HCT116 (cell line): ENCODE data around the gene ADGRE1. TPM values are rescaled to one million over a fixed set of nuclear protein-coding genes. Genes with fewer than 3 reads are reported as not detected.

ENCODE experiments used
- ATAC-seq: fragments of 200-7000 bp; cut with Tn5 transposase; 2 replicates; pipeline ENCODE4 v1.9.1; 2020; ENCODE audit warnings: mild to moderate bottlenecking, moderate library complexity
- BruUV-seq: library from RNA; stranded (reverse); fragments of 400-500 nt; replicated peaks from 2 replicates; lab custom pipeline; 2021; lab: Mats Ljungman, UMichigan
- CTCF ChIA-PET: fragments of 300-600 bp; sonication (Branson Sonifier 250); formaldehyde crosslinking; loops from one replicate; lab custom pipeline; 2021; ENCODE audit warnings: antibody characterized with exemption; lab: Charles Lee
- POLR2A ChIA-PET: fragments of 300-600, 350-600 bp; sonication (Branson Sonifier 250); formaldehyde crosslinking; loops from one replicate; lab custom pipeline; 2021; ENCODE audit warnings: antibody characterized with exemption; lab: Charles Lee
- RAD21 ChIA-PET, 2 experiments: fragments of 300-600 bp; sonication (Branson Sonifier 250); formaldehyde crosslinking; loops; one replicate each; lab custom pipeline; 2023; ENCODE audit warnings: low total read pairs in 2 of 2; ENCODE audit not compliant: uncharacterized antibody in 2 of 2, unreplicated experiment in 2 of 2, low non-redundant PET in 1 of 2; lab: Charles Lee
- DNase-seq: peaks from one replicate; pipeline ENCODE4 v3.0.0-alpha.2; 2010; ENCODE audit warnings: low read depth, low spot score
- H2AFZ ChIP-seq: fragments of 200-600 bp; shearing (Covaris generic), sonication (generic); 2 replicates; pipeline ENCODE4 v1.6.1; 2017; ENCODE audit warnings: low read depth, mixed run types, mixed read lengths, antibody characterized with exemption, low read length; ENCODE audit not compliant: poor library complexity, severe bottlenecking
- H3K27ac ChIP-seq: 2 replicates; pipeline ENCODE4 v1.5.1; 2012; ENCODE audit warnings: low read depth, low read length
- H3K27me3 ChIP-seq: fragments of 200-600 bp; sonication (generic); 2 replicates; pipeline ENCODE4 v1.6.1; 2016; ENCODE audit warnings: mixed run types, low read length, mixed read lengths; ENCODE audit not compliant: insufficient read depth
- H3K36me3 ChIP-seq, 2 experiments: fragments of 200-500 bp in 1 of 2; fragments of 200-600 bp in 1 of 2; sonication (Bioruptor generic) in 1 of 2; sonication (generic) in 1 of 2; 2 replicates each; pipeline versions ENCODE4 v1.5.1 to v1.6.1; 2014 to 2016; ENCODE audit warnings: low read length in 2 of 2, inconsistent platforms in 1 of 2, mixed read lengths in 1 of 2, mixed run types in 1 of 2; ENCODE audit not compliant: insufficient read depth in 2 of 2, control insufficient read depth in 1 of 2
- H3K4me1 ChIP-seq, 2 experiments: fragments of 200-600 bp in 1 of 2; sonication (generic) in 1 of 2; 2 replicates each; pipeline versions ENCODE4 v1.5.1 to v1.6.1; 2012 to 2017; ENCODE audit warnings: low read length in 2 of 2, inconsistent platforms in 1 of 2, mild to moderate bottlenecking in 1 of 2, mixed read lengths in 1 of 2, mixed run types in 1 of 2, moderate library complexity in 1 of 2; ENCODE audit not compliant: insufficient read depth in 2 of 2, control insufficient read depth in 1 of 2
- H3K4me2 ChIP-seq: fragments of 200-600 bp; sonication (generic); 2 replicates; pipeline ENCODE4 v1.6.1; 2017; ENCODE audit warnings: mixed run types, low read length, mixed read lengths
- H3K4me3 ChIP-seq, 2 experiments: fragments of 200-600 bp in 1 of 2; sonication (generic) in 1 of 2; replicated peaks in 1 of 2; 2 replicates each; pipeline ENCODE4 v1.5.1; 2011 to 2016; ENCODE audit warnings: low read length in 2 of 2, control low read depth in 1 of 2, low read depth in 1 of 2, mild to moderate bottlenecking in 1 of 2, mixed read lengths in 1 of 2, mixed run types in 1 of 2
- H3K79me2 ChIP-seq: fragments of 200-600 bp; sonication (generic); 2 replicates; pipeline ENCODE4 v1.6.1; 2017; ENCODE audit warnings: mild to moderate bottlenecking, mixed run types, low read length, moderate library complexity, mixed read lengths; ENCODE audit not compliant: insufficient read depth
- H3K9ac ChIP-seq: fragments of 200-600 bp; sonication (generic); 2 replicates; pipeline ENCODE4 v1.6.1; 2016; ENCODE audit warnings: low read length, mixed read lengths
- H3K9me2 ChIP-seq: fragments of 200-600 bp; sonication (generic), shearing (Covaris generic); 2 replicates; pipeline ENCODE4 v1.6.1; 2017; ENCODE audit warnings: mixed run types, mild to moderate bottlenecking, moderate library complexity; ENCODE audit not compliant: insufficient read depth
- H3K9me3 ChIP-seq, 2 experiments: fragments of 200-500 bp in 1 of 2; fragments of 200-600 bp in 1 of 2; sonication (Bioruptor generic) in 1 of 2; sonication (generic) in 1 of 2; 2 replicates each; pipeline ENCODE4 v1.6.1; 2014 to 2017; ENCODE audit warnings: low read length in 2 of 2, mixed read lengths in 2 of 2, inconsistent platforms in 1 of 2, low read depth in 1 of 2, mild to moderate bottlenecking in 1 of 2, mixed run types in 1 of 2, moderate library complexity in 1 of 2; ENCODE audit not compliant: control insufficient read depth in 1 of 2, insufficient read depth in 1 of 2
- H4K20me1 ChIP-seq: fragments of 200-600 bp; sonication (generic), shearing (Covaris generic); 2 replicates; pipeline ENCODE4 v1.6.1; 2017; ENCODE audit warnings: mixed run types, mild to moderate bottlenecking, moderate library complexity; ENCODE audit not compliant: insufficient read depth
- EGR1 ChIP-seq: IDR thresholded peaks from 2 replicates; pipeline ENCODE4 v1.6.1; 2012; ENCODE audit warnings: low read depth
- FOSL1 ChIP-seq: IDR thresholded peaks from 2 replicates; pipeline ENCODE4 v1.6.1; 2012; ENCODE audit warnings: low read depth
- JUND ChIP-seq: IDR thresholded peaks from 2 replicates; pipeline ENCODE4 v1.6.1; 2012
- POLR2A ChIP-seq: IDR thresholded peaks from 2 replicates; pipeline ENCODE4 v1.7.0; 2011; ENCODE audit warnings: borderline replicate concordance; ENCODE audit not compliant: insufficient read depth, insufficient read length; ENCODE audit errors: extremely low read depth
- RAD21 ChIP-seq: IDR thresholded peaks from 2 replicates; pipeline ENCODE4 v1.6.1; 2012; ENCODE audit warnings: low read depth, mild to moderate bottlenecking
- REST ChIP-seq: IDR thresholded peaks from 2 replicates; pipeline ENCODE4 v1.6.1; 2012; ENCODE audit warnings: low read depth
- SIN3A ChIP-seq: IDR thresholded peaks from 2 replicates; pipeline ENCODE4 v1.6.1; 2012; ENCODE audit warnings: low read depth
- SP1 ChIP-seq: IDR thresholded peaks from 2 replicates; pipeline ENCODE4 v1.6.1; 2012; ENCODE audit warnings: low read depth
- ZFX ChIP-seq: fragments of 450-650 bp; IDR thresholded peaks from 2 replicates; pipeline ENCODE4 v1.6.1; 2017
- ZNF274 ChIP-seq: fragments of 200-500 bp; sonication (Bioruptor generic); IDR thresholded peaks from 2 replicates; pipeline ENCODE4 v1.6.1; 2014; ENCODE audit warnings: mild to moderate bottlenecking, low read depth, low read length, inconsistent platforms
- intact Hi-C: fragments of 100-400 bp; cut with micrococcal nuclease; formaldehyde crosslinking; loops from 2 replicates; pipeline ENCODE4 v1.10.0; 2022
- total RNA-seq: library from RNA; stranded (reverse); gene quantifications from one replicate; pipeline ENCODE4 v1.2.1, GENCODE V29; 2021; ENCODE audit not compliant: unreplicated experiment
- TF ChIP-seq, protein P1 (sequence below): IDR thresholded peaks from 2 replicates; pipeline ENCODE4 v1.6.1; 2012

The ADGRE1 gene
- total RNA-seq, 1 experiment from 2014 or later = not detected

- TF ChIP-seq SIN3A (no peak), ZFX (no peak), SP1 (no peak), JUND (no peak)
- TF ChIP-seq, all 23 proteins: peak for 7
These were observed 24.7 kb upstream of the ADGRE1 start (continued) for GRCh38 chr19:6862673-6863078.

DNA sequence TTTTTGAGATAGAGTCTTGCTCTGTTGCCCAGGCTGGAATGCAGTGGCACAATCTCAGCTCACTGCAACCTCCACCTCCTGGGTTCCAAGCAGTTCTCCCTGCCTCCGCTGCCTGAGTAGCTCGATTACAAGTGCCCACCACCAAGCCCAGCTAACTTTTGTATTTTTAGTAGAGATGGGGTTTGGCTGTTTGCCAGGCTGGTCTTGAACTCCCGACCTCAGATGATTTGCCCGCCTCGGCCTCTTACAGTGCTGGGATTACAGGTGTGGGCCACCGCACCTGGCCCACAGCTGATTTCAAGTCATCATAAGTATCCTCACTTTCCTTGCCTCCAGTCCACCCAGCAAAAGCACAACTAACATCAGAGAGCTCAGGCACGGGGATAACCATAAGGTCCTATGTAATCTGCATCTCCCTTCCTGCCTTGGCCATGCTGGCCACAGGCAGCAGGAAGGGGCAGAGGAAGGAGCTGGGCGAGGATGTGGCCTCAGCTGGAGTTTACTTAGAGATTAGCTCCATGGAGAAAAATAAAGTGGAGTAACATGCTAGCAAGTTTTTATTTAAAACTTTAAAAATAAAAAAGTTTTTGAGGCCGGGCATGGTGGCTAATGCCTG is 22.9 kb upstream of the ADGRE1 start:
- intact Hi-C loops = loop anchor here (5.0 kb wide), 1 partner anchor 647 kb away; no protein-coding TSS in a partner anchor
- DNase-seq = no peak
- BruUV-seq = no TSS peak
- peaks cover 0 to 8% of the 10 kb centered on the region in 2 experiments; a peak in 2 of 4 replicates for H3K4me1 ChIP-seq
- H3K9me2 ChIP-seq = no peaks in the 10 kb centered on the region
- CTCF ChIA-PET = interaction anchor here (1.1 to 4.8 kb wide), 12 partner anchors 18 to 738 kb away, joined by 3 to 91 read pairs (median 6); partner anchors contain the start of gene GPR108
- no peaks in the 10 kb centered on the region for H4K20me1 ChIP-seq
- no peaks in the 10 kb centered on the region for H3K27me3 ChIP-seq
- RAD21 ChIA-PET = interaction anchor here (0.9 to 1.4 kb wide), 7 partner anchors 36 to 128 kb away, joined by 3 to 16 read pairs (median 5); partner anchors contain the start of gene GPR108 (in 2 of the 2)
- no peak overlapping the region for H3K4me3 ChIP-seq
- H3K9ac ChIP-seq = no peak overlapping the region
- H3K79me2 ChIP-seq = no peaks in the 10 kb centered on the region
- POLR2A ChIA-PET = interaction anchor here (1.5 to 2.4 kb wide), 2 partner anchors 126 to 334 kb away, joined by 5 to 13 read pairs; partner anchors contain the start of genes GPR108 and TNFSF9
- no peak for ATAC-seq
- H3K36me3 ChIP-seq = no peaks in the 10 kb centered on the region
- H3K9me3 ChIP-seq = no peaks in the 10 kb centered on the region
- TF ChIP-seq, protein P1, sequence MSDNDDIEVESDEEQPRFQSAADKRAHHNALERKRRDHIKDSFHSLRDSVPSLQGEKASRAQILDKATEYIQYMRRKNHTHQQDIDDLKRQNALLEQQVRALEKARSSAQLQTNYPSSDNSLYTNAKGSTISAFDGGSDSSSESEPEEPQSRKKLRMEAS = no peak
- TF ChIP-seq POLR2A (no peak), REST (no peak), RAD21 (no peak), ZNF274 (no peak), EGR1 (no peak), FOSL1 (no peak)
- H3K4me2 ChIP-seq = no peak overlapping the region
- H2AFZ ChIP-seq = no peak overlapping the region
- H3K27ac ChIP-seq = no peak overlapping the region
